ENCODE results near the gene TMTC4. TPM values are rescaled to one million over a fixed set of nuclear protein-coding genes. Genes with fewer than 3 reads are reported as not detected.

The TMTC4 gene
- total and polyA plus RNA-seq, 10 of the 15 experiments (the other 5 are each of a cell fraction or from before 2014, with no cell fraction given): 3.3 to 24.6 (median 14.5) TPM

DNA sequence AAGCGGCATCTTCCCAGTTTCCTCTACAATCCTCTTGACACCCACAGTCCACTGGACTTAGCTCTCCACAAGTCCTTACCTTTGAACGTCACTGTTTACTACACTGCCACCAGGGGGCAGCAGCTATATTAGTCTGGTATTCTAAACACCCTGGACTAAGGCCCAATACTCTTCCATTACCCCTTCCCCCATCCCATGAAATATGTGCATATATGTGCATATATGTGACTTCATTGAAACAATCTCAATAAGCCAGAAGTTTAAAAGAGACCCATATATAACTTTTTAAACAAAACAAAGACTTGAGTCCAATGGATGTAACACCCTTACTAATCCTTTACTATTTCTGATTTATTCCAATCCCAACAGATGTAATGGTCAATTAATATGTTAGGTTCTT, 101.5 kb downstream of the TMTC4 start (continued):
- TF ChIP-seq BHLHE40 (IDR thresholded peaks at IDR 0.05; ENCODE audit: borderline replicate concordance in 1 of 2, low read depth in 2 of 2, low read length in 1 of 2) (no peak), ASH2L (IDR thresholded peaks at IDR 0.05; ENCODE audit: borderline replicate concordance, low read depth) (no peak), TARDBP (IDR thresholded peaks at IDR 0.05; ENCODE audit: borderline replicate concordance) (no peak), SPI1 (IDR thresholded peaks at IDR 0.05; ENCODE audit: borderline replicate concordance, insufficient read depth, low read depth, low read length) (no peak), ZNF274 (IDR thresholded peaks at IDR 0.05; ENCODE audit: insufficient read depth, insufficient read length) (no peak), LARP7 (IDR thresholded peaks at IDR 0.05) (no peak), IKZF1 (conservative IDR thresholded peaks at IDR 0.05) (no peak), MTA3 (IDR thresholded peaks at IDR 0.05; ENCODE audit: borderline replicate concordance, low read length) (no peak), MLLT1 (IDR thresholded peaks at IDR 0.05) (no peak)

DNA sequence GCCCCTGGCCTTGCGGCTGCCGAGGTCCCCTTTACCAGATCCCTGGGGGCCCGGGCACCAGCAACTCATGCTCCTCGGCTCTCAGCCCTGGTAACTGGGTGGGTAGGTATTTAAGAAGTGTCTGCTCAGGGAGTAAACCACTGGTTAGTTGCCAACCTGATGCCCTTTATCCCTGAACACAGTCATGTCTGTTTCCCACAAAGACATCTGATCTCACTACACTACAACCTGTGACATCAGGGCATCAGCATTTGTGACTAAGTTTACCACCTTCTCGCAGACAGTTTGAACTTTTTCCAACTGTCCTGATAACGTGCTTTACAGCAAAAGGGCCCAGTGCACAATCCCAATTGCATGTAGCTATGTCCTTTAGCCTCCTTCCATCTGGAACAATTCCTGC, 108.1 kb downstream of the TMTC4 start:
- no peaks in the 10 kb centered on the region for H3K27me3 ChIP-seq (replicated peaks in 1 of 2; ENCODE audit: control insufficient read depth in 2 of 2, insufficient read depth in 2 of 2, low read length in 1 of 2)
- no peak overlapping the region for H2AFZ ChIP-seq (ENCODE audit: control insufficient read depth, low read depth, low read length)
- 75% methylated on average over 6 of the region's 6 CpGs for WGBS (ENCODE audit: insufficient coverage, insufficient replicate concordance, low lambda C conversion rate, missing lambda C conversion rate)
- intact Hi-C loops (cut with micrococcal nuclease; ENCODE audit: unreplicated experiment) (no loop called here), in situ Hi-C loops (cut with MboI) (no loop called here)
- CTCF ChIA-PET: no interaction called here
- no peaks in the 10 kb centered on the region for H3K4me1 ChIP-seq (ENCODE audit: control insufficient read depth, insufficient read depth, low read length)
- H3K4me2 ChIP-seq (ENCODE audit: control insufficient read depth, insufficient read depth): no peak overlapping the region
- no peak overlapping the region for H3K4me3 ChIP-seq
- H3K9ac ChIP-seq (ENCODE audit: control insufficient read depth, insufficient read depth, low read length): no peak overlapping the region
- ATAC-seq: no peak
- DNase-seq (ENCODE audit: low read depth, low spot score): no peak
- SMC1A ChIA-PET (ENCODE audit: uncharacterized antibody, unreplicated experiment): no interaction called here
- RAD21 ChIA-PET (ENCODE audit: unreplicated experiment): no interaction called here
- no peaks in the 10 kb centered on the region for H4K20me1 ChIP-seq (ENCODE audit: control insufficient read depth, insufficient read depth)
- POLR2A ChIA-PET: no interaction called here
- H3K9me3 ChIP-seq (replicated peaks; ENCODE audit: control insufficient read depth, insufficient read depth, low read length): no peaks in the 10 kb centered on the region
- TF ChIP-seq CHD1 (IDR thresholded peaks at IDR 0.05; ENCODE audit: low read depth, low read length) (no peak), HDAC2 (IDR thresholded peaks at IDR 0.05) (no peak), CREB1 (IDR thresholded peaks at IDR 0.05; ENCODE audit: low read depth) (no peak), SMAD5 (IDR thresholded peaks at IDR 0.05; ENCODE audit: low read depth) (no peak), KAT2A (conservative IDR thresholded peaks at IDR 0.05; ENCODE audit: control insufficient read depth, low read depth, low read length) (no peak)
- TF ChIP-seq, protein P1, sequence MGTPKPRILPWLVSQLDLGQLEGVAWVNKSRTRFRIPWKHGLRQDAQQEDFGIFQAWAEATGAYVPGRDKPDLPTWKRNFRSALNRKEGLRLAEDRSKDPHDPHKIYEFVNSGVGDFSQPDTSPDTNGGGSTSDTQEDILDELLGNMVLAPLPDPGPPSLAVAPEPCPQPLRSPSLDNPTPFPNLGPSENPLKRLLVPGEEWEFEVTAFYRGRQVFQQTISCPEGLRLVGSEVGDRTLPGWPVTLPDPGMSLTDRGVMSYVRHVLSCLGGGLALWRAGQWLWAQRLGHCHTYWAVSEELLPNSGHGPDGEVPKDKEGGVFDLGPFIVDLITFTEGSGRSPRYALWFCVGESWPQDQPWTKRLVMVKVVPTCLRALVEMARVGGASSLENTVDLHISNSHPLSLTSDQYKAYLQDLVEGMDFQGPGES (IDR thresholded peaks at IDR 0.05): no peak
- BruUV-seq (replicated peaks): no TSS peak
- no peak for FAIRE-seq
- no peaks in the 10 kb centered on the region for H3K79me2 ChIP-seq (ENCODE audit: control insufficient read depth, insufficient read depth, low read length)
- H3K36me3 ChIP-seq (ENCODE audit: control insufficient read depth in 2 of 2, insufficient read depth in 2 of 2, low read length in 1 of 2): no peaks in the 10 kb centered on the region
- no peak overlapping the region for H3K27ac ChIP-seq (ENCODE audit: control insufficient read depth, insufficient read depth)
